Fibroblast of villous mesenchyme (primary cell): ENCODE measurements around the gene SCARB1. TPM values are rescaled to one million over a fixed set of nuclear protein-coding genes. Genes with fewer than 3 reads are reported as not detected.

ENCODE experiments used
- DNase-seq: peaks from one replicate; pipeline ENCODE4 v3.0.0-alpha.2; 2010; ENCODE audit warnings: low read depth
- H3K4me3 ChIP-seq: 2 replicates; pipeline ENCODE4 v1.5.1; 2011; ENCODE audit warnings: low read depth, mild to moderate bottlenecking, low read length
- CTCF ChIP-seq: IDR thresholded peaks from 2 replicates; pipeline ENCODE4 v1.5.1; 2012; ENCODE audit warnings: low read depth, mild to moderate bottlenecking, low read length; ENCODE audit not compliant: insufficient read depth
- total RNA-seq: library from RNA; depleted of rRNA; stranded (reverse); fragments of >200 nt; gene quantifications from 2 replicates; pipeline ENCODE4 v1.2.3, GENCODE V29; 2012

Gene SCARB1
- total RNA-seq, 1 donor = 28.5 TPM

- TF ChIP-seq CTCF = no peak
- DNase-seq = peak; percentile 74
Measured at GRCh38 chr12:124738636-124739467, 124.8 kb downstream of the SCARB1 start.

GRCh38 chr12:124737772-124738635 is 125.7 kb downstream of the SCARB1 start:
- TF ChIP-seq CTCF = no peak

More at GRCh38 chr12:124738636-124739467, 124.8 kb downstream of the SCARB1 start:
- no peak overlapping the region for H3K4me3 ChIP-seq

GRCh38 chr12:124737040-124737419 is 126.6 kb downstream of the SCARB1 start:
- DNase-seq = no peak
- TF ChIP-seq CTCF = no peak
- H3K4me3 ChIP-seq = no peak overlapping the region

More at GRCh38 chr12:124737772-124738635, 125.7 kb downstream of the SCARB1 start:
- no peak for DNase-seq
- no peak overlapping the region for H3K4me3 ChIP-seq

- no peak for DNase-seq
- no peak for TF ChIP-seq CTCF
Measured at GRCh38 chr12:124736115-124737039, 127.3 kb downstream of the SCARB1 start.

GRCh38 chr12:124734224-124734788 is 129.4 kb downstream of the SCARB1 start:
- DNase-seq = peak; percentile 56
- no peak overlapping the region for H3K4me3 ChIP-seq
- no peak for TF ChIP-seq CTCF

More at GRCh38 chr12:124736115-124737039, 127.3 kb downstream of the SCARB1 start:
- no peak overlapping the region for H3K4me3 ChIP-seq

- no peak for DNase-seq
- H3K4me3 ChIP-seq = no peak overlapping the region
Measured at GRCh38 chr12:124733086-124733485, 130.6 kb downstream of the SCARB1 start.

More at GRCh38 chr12:124733086-124733485, 130.6 kb downstream of the SCARB1 start:
- TF ChIP-seq CTCF = no peak
